HS-5 (cell line): ENCODE measurements around the gene COL25A1.
"Not testable (repeated sequence)": the region's sequence is repeated elsewhere in the genome, so short reads cannot be mapped to it uniquely, and the experiment has no call there.

Experiments
- DNase-seq: peaks from one replicate; pipeline ENCODE4 v3.0.0-alpha.2; 2012; ENCODE audit warnings: low read depth

The COL25A1 gene

GRCh38 chr4:108903464-108904221 lies 398.8 kb downstream of the COL25A1 start:
- DNase-seq: no peak

GRCh38 chr4:108902769-108903168 lies 399.7 kb downstream of the COL25A1 start:
- no peak for DNase-seq

- DNase-seq: no peak
These were observed 401.2 kb downstream of the COL25A1 start for GRCh38 chr4:108901291-108901690.

- DNase-seq: no peak
These were observed 402.4 kb downstream of the COL25A1 start for GRCh38 chr4:108900018-108900580.

DNA sequence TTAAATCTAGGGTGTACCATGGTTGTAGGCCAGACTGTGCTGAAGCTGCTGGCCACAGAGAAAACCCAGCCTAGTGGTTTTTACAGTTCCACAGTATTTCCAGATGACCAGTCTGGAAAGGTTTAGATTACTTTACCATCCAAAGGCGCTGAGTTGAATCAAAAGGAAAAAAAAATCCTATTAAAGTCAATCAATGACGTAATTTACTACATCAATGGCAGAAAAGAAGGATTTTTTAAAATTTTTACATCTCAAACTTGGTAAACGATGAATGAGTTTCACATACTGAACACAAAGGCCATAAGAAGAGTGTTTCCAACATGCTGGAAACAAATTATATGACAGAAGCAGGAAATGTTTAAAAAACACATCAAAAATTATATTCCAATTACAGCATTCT lies 409.0 kb downstream of the COL25A1 start:
- DNase-seq: no peak

GRCh38 chr4:108891896-108892590 lies 410.4 kb downstream of the COL25A1 start:
- DNase-seq: no peak

- DNase-seq: no peak
These were observed 412.0 kb downstream of the COL25A1 start for GRCh38 chr4:108890484-108890881.

- DNase-seq: no peak
These were observed 412.6 kb downstream of the COL25A1 start for GRCh38 chr4:108889696-108890483.

DNA sequence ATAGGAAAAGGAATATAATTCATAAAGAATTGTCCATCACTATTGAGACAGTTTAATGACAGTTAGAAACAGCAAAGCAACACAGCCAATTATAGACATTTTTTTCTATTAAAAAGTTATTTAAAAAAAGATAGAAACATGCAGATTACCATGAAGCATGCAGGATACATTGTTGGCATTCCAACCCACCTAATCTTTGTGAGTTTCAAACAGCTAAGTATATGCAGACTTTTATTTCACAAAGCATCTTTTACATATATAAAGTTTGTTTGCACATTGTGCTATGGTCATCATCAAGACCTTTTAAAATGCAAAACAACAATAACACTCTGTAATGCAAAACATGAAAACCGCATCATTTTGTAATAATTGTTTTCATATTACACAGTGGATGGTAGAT lies 413.7 kb downstream of the COL25A1 start:
- DNase-seq: no peak

- DNase-seq: no peak
These were observed 415.4 kb downstream of the COL25A1 start for GRCh38 chr4:108887034-108887433.

DNA sequence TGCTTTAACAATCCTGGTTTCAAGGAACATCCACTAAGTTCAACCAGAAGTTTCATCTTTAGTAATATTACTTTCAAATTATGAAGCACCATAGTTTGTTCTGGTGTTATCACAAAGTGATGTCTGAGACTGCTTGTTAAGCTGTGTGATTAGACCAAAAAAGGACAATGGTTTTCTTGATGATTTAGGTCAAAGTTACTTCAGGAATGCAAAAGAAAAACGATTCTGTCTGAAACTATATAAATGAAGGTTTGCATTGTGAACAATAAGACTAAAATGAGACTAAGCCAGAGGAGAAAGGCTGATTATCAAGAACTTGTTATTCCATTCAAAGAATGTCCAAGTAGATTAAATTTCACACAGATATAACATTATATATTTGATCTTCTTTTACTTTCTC lies 417.2 kb downstream of the COL25A1 start:
- DNase-seq: no peak

GRCh38 chr4:108884596-108884995 lies 417.9 kb downstream of the COL25A1 start:
- no peak for DNase-seq

DNA sequence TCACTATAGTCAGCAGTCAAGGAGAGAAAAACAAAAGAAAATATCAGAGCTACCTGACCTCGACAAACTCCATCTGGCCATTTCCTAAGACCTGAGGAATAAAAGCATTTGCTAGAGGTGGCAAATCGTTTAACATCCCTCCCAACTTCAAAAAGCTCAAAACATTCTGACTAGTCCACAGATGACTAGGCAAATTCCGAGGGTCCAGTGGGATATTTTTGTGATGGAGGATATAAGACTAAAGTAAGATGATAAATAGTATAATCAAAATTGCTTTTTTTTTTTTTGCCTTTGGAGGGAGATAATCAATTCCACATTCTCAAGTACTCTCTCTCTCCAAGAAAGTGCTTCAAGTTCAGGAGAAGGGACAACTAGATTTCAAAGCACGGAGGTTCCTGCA lies 420.5 kb downstream of the COL25A1 start:
- no peak for DNase-seq

DNA sequence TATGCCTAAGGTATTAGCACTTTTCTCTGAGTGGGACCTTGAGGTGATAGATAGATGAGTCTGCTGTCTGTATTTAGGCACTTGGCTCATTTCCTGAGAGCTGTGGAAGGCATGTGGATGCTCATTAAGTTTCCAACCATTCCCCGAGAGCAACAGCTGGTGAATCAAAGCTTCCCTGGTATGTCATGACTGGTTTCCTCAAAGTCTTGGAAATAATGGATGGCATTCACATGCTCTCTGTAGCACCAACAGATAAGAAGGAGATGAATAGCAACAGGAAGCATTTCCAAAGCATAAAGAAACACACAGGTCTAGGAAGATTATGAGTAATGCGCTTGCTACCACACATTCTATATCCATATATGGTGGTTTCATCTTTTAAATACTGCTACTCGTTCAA lies 421.3 kb downstream of the COL25A1 start:
- DNase-seq: peak; percentile 79

- no peak for DNase-seq
These were observed 423.7 kb downstream of the COL25A1 start for GRCh38 chr4:108878806-108879205.

GRCh38 chr4:108877821-108878220 lies 424.6 kb downstream of the COL25A1 start:
- no peak for DNase-seq

DNA sequence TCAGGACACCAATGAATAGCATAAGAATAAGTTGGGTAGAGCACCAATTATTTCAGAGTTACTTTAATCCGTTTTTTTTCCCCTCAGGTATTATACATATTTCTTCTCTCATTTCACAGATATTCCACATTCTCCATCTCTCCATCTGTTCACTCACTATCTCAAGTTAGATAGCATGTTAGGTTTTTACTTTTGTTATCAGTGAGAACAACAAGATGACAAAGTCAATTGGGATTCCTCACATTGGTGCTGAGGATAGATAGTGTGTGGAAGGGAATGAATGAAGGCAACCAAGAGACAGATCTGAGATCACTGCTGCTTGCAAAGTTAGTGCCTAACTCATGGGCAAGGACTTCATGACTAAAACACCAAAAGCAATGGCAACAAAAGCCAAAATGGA lies 427.7 kb downstream of the COL25A1 start:
- no peak for DNase-seq

DNA sequence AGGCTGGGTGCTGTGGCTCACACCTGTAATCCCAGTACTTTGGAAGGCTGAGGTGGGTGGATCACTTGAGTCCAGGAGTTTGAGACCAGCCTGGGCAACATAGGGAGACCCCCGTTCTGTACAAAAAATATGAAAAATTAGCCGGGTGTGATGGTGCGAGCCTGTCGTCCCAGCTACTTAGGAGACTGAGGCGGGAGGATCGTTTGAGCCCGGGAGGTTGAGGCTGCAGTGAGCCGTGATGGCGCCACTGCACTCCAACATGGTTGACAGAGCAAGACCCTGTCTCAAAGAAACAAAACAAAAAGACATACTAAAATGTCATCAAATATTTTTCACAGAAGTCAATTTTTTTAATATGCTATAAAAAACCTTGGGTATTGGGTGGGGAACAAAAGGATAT lies 432.5 kb downstream of the COL25A1 start:
- DNase-seq: not testable (repeated sequence)

DNA sequence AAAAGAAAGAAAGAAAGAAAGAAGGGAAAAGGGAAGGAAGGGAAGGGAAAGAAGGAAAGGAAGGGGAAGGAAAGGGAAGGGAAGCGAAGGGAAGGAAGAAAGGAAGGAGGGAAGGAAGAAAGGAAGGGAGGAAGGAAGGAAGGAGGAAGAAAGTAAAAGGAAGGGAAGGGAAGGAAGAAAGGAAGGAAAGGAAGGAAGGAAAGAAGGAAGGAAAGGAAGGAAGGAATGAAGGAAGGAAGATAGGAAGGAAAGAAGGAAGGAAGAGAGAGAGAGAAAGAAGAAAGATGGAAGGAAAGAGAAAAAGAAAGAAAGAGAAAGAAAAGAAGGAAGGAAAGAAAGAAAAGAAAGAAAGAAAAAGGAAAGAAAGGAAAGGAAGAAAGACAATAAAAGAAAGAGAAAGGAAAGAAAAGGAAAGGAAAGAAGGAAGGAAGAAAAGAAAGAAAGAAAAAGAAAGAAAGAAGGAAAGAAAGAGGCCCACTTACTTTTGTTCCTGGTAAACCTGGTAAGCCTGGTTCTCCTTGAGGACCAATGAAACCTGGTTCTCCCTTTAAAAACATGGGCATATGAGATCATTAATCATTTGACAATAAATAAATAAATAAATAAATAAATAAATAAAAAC lies 433.7 kb downstream of the COL25A1 start:
- DNase-seq: no peak

- DNase-seq: no peak
These were observed 435.0 kb downstream of the COL25A1 start for GRCh38 chr4:108867476-108867875.

GRCh38 chr4:108861334-108861733 lies 441.1 kb downstream of the COL25A1 start:
- no peak for DNase-seq

- DNase-seq: peak; percentile 25
These were observed 447.7 kb downstream of the COL25A1 start for GRCh38 chr4:108854786-108855185.
